Mucosa of descending colon (tissue), 3 donors: ENCODE results near the gene PDGFRB. TPM values are rescaled to one million over a fixed set of nuclear protein-coding genes. Genes with fewer than 3 reads are reported as not detected.

Source experiments
- ATAC-seq: fragments of 200-7000 bp; cut with Tn5 transposase; one replicate; pipeline ENCODE4 v1.9.1; 2020; ENCODE audit warnings: mild to moderate bottlenecking, moderate library complexity
- DNase-seq, 3 donors: peaks; one replicate each; pipeline ENCODE4 v3.0.0-alpha.2; 2020
- H3K36me3 ChIP-seq: fragments of 200-600 bp; one replicate; pipeline ENCODE4 v1.8.0; 2021; ENCODE audit warnings: low read depth, mild to moderate bottlenecking
- H3K4me1 ChIP-seq: fragments of 200-600 bp; one replicate; pipeline ENCODE4 v1.8.0; 2021; ENCODE audit warnings: low read depth, mild to moderate bottlenecking
- H3K4me3 ChIP-seq: fragments of 200-600 bp; one replicate; pipeline ENCODE4 v1.8.0; 2021; ENCODE audit warnings: mild to moderate bottlenecking
- H3K9me3 ChIP-seq: fragments of 200-600 bp; one replicate; pipeline ENCODE4 v1.8.0; 2021; ENCODE audit warnings: mild to moderate bottlenecking
- intact Hi-C, 2 donors: fragments of 100-400 bp; cut with DNase I in 1 of 2; cut with micrococcal nuclease in 1 of 2; formaldehyde crosslinking; loops; one replicate each; pipeline versions ENCODE4 v1.11.0 to v1.11.1; 2022; cut with DNase I, micrococcal nuclease
- total RNA-seq, 3 donors: library from RNA; stranded (reverse); fragmentation: NEBNext Ultra II Directional in 2 of 3; extraction: Animal tissue kit (Norgen Biotek cat#: 25700) in 2 of 3; gene quantifications; one replicate each; pipeline versions ENCODE4 v1.2.1 to v1.2.4, GENCODE V29; 2021 to 2023
- TF ChIP-seq, protein P1 (sequence below): fragments of 200-600 bp; IDR thresholded peaks from one replicate; pipeline ENCODE4 v1.8.0; 2022; ENCODE audit warnings: antibody characterized with exemption, mild to moderate bottlenecking
- donor health status: DM: no; HTN: no; CAD: no; lungs with moderate emphysema.
- donor health status: DM: no; HTN: no; CAD: no.
- donor health status: DM: no; HTN: yes; CAD: no.

Gene PDGFRB
- total RNA-seq, 3 donors from 2014 or later, result 13.9 to 61.5 (median 27.1) TPM

DNA sequence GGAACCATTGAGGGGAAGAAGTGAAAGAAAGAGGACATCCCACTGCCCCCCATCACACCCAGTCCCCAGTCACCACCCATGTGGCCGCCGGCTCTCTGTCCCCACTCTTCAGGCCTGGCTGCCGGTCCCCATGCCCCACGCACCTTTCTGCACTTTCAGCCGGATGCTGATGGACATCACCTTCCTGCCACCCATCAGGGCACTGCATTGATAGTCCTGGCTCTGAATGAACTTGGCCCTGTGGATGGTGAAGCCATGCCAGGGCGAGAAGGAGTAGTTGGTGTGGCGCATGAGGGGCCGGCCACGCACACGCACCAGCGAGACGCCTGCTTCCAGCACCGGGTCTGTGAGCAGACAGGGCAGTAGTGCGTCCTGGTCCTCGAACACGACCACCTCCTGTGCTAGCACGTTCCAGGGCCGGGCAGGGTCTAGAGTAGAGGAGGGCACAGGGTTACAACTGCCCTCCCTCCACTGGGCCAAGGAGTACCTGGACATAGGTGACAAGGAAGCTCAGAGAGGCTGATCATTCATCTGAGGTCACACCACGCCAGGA, 75.7 kb downstream of the PDGFRB start:
- intact Hi-C loops, result no loop called here
- H3K4me3 ChIP-seq, result no peak overlapping the region
- no peaks in the 10 kb centered on the region for H3K4me1 ChIP-seq
- TF ChIP-seq, protein P1, sequence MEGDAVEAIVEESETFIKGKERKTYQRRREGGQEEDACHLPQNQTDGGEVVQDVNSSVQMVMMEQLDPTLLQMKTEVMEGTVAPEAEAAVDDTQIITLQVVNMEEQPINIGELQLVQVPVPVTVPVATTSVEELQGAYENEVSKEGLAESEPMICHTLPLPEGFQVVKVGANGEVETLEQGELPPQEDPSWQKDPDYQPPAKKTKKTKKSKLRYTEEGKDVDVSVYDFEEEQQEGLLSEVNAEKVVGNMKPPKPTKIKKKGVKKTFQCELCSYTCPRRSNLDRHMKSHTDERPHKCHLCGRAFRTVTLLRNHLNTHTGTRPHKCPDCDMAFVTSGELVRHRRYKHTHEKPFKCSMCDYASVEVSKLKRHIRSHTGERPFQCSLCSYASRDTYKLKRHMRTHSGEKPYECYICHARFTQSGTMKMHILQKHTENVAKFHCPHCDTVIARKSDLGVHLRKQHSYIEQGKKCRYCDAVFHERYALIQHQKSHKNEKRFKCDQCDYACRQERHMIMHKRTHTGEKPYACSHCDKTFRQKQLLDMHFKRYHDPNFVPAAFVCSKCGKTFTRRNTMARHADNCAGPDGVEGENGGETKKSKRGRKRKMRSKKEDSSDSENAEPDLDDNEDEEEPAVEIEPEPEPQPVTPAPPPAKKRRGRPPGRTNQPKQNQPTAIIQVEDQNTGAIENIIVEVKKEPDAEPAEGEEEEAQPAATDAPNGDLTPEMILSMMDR, result no peak
- no peaks in the 10 kb centered on the region for H3K9me3 ChIP-seq
- DNase-seq, result no peak
- ATAC-seq, result no peak
- H3K36me3 ChIP-seq, result no peaks in the 10 kb centered on the region

DNA sequence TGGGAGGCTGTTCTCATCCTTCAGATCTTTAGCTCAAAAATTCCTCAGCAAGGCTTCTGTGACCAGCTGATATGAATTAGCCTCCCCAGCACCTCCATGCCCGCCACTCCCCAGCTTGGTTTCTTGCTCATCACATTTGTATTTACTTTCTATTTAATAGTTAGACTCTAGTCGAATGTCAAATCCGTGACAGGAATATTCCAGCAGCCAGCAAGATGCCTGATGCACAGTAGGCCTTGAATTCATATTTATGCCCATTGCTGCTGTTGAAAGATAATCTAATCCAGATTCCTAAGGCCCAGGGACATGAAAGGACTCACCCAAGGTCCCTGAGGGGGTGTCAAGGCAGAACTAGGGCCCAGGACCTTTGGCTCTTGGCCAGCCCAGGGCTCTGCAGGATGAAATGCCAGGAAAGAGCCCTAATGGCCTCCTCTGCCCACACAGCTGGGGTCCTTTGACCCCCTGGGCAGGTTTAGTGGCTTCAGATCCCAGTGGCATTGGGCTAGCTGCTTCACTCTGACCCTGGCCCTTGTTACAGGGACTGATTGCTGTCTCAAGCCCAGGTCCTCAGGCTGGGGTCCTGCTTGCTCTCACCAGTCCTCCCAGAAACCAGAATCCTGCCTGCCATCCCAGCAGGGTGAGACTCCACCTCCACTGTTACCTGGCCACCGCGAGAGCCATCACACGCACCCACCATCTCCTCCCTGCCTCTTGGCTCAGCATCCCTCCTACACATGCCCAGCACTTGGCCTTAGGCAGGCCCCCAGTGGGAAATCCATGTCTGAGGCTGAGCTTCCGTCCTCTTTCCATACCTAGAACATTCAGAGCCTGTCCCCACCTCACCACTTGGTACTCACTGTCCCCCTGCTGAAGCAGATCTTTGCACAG, 76.6 kb downstream of the PDGFRB start:
- no peaks in the 10 kb centered on the region for H3K4me1 ChIP-seq
- no peaks in the 10 kb centered on the region for H3K9me3 ChIP-seq
- intact Hi-C loops, result no loop called here
- no peak for ATAC-seq
- no peaks in the 10 kb centered on the region for H3K36me3 ChIP-seq
- TF ChIP-seq, protein P1, result no peak
- no peak for DNase-seq
- no peak overlapping the region for H3K4me3 ChIP-seq

DNA sequence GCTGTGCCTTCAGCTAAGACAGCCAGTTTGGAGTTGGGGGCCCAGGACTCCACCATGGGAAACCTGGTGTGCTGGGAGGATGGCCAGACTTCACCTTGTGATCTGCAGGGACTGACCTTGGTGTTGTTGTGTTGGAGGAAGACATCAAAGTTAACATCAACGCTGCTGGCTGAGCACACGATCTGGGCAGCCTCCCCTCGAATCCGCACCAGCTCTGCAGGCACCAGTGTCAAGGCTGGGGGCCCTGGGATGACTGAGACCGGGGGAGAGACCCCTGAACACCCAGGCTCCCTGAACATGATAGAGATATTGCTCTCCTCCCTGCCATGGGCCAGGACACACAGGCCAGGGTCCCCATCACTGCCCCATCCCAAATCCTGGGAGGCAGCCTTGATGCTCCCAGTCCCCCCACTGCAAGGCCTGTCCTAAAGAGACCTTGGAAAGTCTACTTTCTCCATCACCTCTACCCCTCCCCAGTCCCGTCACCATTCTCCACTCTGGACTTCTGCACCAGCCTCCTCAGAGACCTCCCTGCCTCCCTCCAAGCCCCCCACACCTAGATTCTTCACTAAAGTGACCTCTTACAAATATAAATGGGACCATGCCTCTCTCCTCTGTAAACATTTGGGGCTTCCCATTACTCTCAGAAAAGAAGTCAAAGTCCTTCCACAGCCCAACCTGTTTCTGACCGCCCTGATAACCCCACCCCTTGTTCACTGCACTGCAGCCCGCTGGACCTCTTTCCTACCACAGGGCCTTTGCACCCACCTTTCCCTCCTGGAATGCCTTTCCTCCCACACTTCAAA, 77.4 kb downstream of the PDGFRB start:
- intact Hi-C loops, result no loop called here
- H3K4me1 ChIP-seq, result no peaks in the 10 kb centered on the region
- no peaks in the 10 kb centered on the region for H3K9me3 ChIP-seq
- DNase-seq (peak in 1 of 3 donors; percentile 25), ATAC-seq (no peak)
- H3K4me3 ChIP-seq, result no peak overlapping the region
- H3K36me3 ChIP-seq, result no peaks in the 10 kb centered on the region
- TF ChIP-seq, protein P1, result no peak

DNA sequence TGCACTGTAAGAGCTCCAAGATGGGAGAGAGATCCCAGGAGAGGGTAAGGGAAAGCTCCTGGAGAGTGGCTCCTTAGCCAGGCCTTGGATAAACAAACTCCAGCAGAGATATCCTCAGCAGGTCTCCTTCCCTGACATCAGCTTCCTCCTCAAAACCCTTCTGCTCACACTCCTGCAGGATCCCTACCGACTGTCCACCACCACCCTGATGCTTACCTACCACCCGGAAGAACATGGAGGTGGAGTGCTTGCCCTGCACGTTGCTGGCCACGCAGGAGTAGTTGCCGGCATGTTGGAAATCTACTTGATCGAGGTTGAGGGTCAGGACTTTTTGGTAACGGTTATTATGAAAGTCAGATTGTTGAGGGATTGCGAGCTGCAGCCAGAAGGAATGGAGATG, 78.6 kb downstream of the PDGFRB start:
- ATAC-seq (no peak), DNase-seq (peak in 1 of 3 donors; percentile 11)
- Histone ChIP-seq H3K4me3 (no peak overlapping the region), H3K9me3 (no peaks in the 10 kb centered on the region), H3K36me3 (no peaks in the 10 kb centered on the region), H3K4me1 (no peaks in the 10 kb centered on the region)
- intact Hi-C loops, result no loop called here
- TF ChIP-seq, protein P1, result no peak

DNA sequence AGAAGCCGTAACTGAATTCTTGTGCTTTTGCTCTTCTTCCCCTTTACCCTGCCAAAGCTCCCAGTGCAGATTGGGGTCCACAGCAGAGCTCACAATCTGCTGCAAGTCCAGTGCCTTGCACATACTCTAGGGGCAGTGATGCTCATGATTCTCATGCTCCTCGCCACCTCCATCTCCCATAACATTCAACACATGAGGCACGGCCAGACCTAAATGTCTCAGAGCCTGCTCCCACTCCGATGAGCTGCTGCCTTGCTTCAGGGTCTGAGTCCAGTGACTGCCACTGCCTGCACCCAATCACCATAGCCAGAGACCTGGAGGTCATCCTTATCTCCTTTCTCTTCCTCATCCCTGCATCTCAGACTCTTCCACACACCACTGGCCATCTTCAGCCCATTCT, 79.8 kb downstream of the PDGFRB start:
- H3K9me3 ChIP-seq, result no peaks in the 10 kb centered on the region
- TF ChIP-seq, protein P1, result no peak
- ATAC-seq, result no peak
- H3K4me1 ChIP-seq, result no peaks in the 10 kb centered on the region
- DNase-seq, result peak in 1 of 3 donors; percentile 12
- intact Hi-C loops, result no loop called here
- H3K36me3 ChIP-seq, result no peaks in the 10 kb centered on the region
- H3K4me3 ChIP-seq, result no peak overlapping the region
